Measurements from ENCODE around the gene KAZN.

DNA sequence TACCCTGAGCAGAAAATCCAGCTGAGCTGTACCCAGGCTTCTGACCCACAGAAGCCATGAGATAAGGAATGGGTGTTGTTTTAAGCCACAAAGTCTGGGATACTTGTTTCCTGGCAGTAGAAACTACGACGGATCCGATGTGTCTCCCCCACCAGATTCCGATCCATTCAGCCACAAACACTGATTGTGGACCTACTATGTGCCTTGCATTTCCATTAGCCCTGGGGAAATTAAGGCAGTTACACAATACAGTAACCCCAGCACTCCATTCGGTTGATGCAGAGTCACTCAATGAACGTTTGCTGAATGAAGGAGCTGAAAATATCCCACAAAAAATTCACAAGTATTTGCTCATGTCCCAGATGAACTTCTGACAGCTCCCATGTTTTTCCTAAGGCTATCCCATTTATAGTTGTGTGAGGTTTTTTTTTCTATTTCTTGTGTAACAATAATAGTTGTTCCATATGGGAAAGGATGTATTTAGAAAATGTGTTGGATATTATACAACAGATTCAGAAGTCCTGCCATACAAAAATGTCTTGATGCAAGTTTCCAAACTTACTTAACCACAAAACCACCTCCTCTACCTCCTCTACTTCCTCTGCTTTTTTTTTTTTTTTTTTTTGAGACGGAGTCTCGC, 29.6 kb upstream of the KAZN start:
- no peak for TF ChIP-seq CTCF (IDR thresholded peaks at IDR 0.05 in 8 of 11, conservative IDR thresholded peaks at IDR 0.05 in 3 of 11)
- TF ChIP-seq POLR2A (IDR thresholded peaks at IDR 0.05), result no peak
- TF ChIP-seq POLR2AphosphoS5 (IDR thresholded peaks at IDR 0.05), result no peak
